UCSD-AML1 (cell line): ENCODE results near the gene ECEL1.

ENCODE experiments used
- DNase-seq: peaks from one replicate; lab custom pipeline; 2025; ENCODE audit not compliant: unreplicated experiment; lab: John Stamatoyannopoulos, UW

ECEL1 gene

GRCh38 chr2:232485757-232486557 is 1.7 kb downstream of the ECEL1 start:
- DNase-seq, result no peak

GRCh38 chr2:232485348-232485756 is 2.3 kb downstream of the ECEL1 start:
- no peak for DNase-seq

DNA sequence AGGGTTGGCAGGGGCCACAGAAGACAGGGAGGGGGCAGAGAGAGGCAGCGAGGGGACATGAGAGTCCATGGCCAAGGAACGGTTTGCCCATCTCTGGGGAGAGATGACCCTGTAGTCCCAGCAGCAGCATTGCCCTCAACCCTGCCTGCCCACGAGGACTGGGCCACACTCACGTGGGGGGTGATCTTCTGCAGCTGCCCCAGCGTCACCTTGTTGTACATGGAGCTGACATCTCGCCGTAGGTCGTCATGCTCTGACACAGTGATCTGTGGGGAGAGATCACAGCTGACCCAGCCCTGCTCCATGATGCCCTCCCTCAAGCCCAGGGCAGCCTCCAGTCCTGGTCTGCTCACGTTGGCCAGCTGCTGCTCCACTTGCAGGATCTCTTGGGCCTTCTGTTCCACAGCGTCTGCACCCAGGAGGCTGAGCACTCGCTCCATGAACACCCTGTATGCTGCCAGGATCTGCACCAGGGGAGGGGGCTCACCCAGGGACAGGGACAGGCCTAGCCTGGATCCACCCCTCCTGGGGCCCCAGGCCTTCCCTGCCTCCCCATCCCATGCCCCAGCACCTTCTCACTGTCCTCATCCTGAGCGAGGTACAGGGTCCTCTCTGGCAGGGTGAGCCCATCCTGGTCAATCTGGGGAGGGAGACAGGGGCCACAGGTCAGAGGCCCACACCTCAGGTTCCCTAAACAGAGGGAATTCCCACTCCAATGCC is 2.8 kb downstream of the ECEL1 start:
- no peak for DNase-seq

- no peak for DNase-seq
Observed at GRCh38 chr2:232483923-232484627, 3.6 kb downstream of the ECEL1 start.

DNA sequence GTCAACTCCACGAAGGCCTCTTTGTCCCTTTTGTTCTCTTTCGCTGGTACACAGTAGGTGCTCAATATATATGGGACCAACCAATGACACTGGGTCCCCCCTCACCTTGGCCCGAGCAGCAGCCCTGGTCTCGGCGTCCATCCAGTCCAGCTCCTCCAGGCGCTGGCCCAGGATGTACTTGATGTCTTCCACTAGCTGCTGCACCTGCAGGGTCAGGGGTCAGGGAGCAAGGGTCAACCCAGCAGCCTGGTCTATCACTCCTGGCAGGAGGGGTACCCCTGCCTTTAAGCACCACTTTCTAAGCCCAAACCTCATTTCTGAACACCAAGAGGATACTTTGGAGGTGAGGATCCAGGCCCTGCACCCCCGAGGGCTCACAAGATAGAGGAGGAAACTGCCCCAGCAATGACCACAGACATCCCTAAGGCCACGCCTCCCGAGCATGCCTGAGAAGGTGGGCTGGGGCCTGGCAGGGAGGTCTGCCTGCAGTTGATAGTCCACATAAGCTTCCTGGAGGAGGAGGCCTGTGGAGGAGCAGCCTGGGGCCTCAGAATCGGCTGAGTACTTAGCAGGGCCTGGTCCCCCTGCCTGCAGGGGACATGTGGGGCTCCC is 4.2 kb downstream of the ECEL1 start:
- no peak for DNase-seq

DNA sequence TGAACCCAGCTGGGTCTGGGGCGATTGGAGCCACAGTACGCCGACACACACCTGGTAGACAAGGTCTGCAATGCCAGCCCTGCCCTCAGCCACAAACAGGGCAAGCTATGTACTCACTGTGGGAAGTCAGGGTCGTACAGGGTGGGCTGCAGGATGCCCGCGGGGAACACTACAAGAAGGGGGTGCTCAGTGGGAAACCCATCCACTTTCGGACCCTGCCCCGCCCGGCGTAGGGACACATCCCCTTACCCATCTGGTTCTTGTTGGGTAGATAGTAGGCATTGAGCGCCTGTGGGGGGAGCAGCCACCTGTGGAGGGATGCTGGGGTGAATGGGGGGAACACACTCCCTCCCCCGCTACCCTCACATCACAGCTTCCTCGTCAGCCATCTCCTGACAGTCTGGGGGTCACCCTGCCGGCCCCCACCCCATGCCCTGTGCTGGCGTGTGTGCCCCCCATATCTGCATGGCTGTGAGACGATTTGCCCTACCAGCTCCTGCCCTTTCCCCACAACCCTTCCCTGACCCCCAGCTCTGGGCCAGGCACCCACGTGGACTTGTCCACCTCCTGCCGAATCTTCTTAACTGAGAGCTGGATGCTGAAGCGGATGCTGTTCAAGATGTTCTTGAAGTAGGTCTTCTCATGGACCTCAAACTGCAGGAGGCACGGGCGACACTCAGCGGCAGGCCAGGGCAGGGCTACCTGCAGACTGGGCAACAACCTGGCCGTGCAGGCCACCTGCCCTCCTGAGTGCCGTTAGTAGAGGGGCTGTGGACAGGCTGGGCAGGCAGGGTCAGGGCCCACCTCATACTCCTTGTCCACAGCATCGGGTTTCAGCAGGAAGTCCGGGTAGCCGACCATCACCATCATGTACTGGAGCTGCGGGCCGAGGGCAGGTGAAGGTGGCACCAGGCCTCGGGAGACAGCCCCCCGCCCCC is 5.1 kb downstream of the ECEL1 start:
- no peak for DNase-seq

- DNase-seq, result no peak
Observed at GRCh38 chr2:232481322-232482140, 6.1 kb downstream of the ECEL1 start.

DNA sequence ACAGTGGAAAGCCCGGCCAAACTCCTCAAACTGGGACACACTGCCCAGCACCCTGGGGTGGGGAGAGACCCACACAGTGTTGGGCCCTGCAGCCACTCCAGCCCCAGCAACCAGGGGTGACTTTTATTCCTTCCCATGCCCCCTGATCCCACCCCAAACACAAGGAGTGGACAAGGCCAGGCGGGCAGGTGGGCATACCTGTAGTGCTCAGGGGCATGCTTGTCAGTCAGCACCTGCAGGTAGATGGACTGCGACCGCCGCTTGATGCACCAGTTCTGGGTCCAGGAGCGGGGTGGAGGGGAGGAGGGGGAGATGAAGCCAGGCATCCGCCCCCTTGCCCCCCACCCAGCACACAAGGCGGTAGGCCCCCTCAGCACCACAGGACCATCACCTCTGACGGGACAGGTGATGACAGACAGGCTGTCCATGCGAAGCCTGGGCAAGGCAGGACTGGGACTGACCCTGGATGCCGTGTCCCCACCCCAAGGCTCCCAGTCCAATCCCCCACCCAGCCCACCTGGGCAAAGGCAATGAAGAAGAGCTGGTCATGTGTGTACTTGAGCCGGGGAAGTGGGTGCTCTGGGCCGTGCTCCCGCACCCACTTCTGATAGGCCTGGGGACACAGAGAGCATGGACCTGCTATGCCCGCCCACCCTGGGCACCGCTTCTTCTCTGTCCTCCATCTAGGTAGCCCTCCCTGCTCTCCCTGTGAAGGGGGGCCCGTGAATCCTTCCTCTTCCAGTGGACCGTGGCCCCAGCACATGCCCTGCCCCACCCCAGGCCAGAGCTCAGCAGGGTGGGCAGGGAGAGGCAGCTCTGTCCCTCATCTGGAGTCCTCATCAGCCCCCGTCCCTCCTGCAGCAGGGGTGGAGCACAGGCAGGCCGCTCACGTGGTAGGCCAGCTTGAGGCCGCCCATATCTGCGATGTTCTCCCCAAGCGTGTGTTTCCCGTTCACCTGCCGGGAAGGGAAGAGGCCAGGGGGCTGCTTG is 7.1 kb downstream of the ECEL1 start:
- no peak for DNase-seq

- DNase-seq, result no peak
Observed at GRCh38 chr2:232479341-232480200, 8.1 kb downstream of the ECEL1 start.

DNA sequence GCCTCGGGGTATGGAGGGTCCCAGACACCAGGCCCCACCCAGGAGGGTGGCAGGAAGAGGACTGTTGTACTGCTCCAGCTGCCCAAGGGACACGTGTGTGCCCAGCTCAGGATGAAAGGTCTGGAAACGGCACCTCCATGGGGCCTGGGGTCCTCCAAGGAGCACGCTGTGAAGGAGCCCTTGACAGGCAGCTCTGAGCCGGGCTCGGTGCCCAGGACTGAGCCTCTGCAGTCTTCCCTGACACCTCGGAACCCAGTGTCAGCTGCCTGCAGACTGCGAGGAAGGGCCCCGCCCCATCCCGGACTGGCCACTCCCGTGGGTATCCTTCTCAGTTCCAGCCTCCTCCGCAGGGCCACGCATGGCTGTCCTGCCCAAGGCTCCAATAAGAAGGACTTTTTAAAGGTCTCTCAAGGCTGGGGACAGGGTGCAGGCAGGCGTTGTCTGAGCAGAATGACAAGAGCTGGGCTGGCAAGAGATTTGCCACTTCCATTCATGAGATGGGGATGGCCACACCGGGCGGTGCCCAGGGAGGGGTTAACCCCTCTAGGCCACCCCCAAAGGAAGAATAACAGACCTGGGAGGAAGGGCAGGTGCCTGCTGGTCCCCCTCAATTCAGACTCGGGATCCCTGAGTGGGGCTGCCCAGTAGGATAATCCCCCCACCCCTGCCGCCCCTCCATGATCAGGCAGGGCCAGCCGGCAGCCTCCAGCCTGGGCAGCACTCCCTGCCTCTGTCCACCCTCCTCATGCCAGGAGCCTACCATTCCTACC is 8.9 kb downstream of the ECEL1 start:
- no peak for DNase-seq

DNA sequence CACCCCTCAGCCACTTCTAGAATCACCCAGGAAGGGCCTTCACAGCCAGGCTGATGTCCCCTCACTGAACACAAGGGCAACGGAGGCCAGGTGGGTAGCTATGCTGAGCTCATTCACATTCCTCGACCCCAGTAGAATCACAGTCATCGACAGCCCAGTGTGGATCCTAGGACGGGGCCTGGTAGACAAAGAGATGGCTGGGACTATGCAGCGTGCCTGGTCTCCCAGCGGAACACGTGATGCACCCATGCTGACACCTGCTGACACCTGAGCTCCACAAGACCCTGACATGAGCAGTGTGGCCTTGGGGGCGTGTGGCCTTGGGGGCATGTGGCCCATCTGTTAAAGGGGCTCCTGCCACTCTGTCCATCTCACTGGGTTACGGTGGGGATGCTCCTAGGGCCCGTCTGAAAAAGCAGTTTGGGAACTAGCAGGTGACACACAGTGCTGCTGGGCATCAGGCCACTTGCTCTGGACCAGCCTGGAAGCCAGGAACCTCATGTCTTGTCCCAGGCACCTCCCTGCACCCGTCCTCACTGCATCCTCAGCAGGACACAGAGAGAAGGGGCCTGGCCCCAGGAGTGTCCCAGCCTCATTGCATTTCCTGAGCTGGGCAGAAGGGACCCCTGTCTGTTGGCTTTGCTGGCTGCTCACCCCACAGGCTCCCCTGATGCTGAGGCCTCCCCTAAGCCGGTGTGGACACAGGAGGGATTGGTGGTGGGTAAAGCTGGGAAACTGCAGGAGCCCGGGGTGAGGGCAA is 9.7 kb downstream of the ECEL1 start:
- no peak for DNase-seq

DNA sequence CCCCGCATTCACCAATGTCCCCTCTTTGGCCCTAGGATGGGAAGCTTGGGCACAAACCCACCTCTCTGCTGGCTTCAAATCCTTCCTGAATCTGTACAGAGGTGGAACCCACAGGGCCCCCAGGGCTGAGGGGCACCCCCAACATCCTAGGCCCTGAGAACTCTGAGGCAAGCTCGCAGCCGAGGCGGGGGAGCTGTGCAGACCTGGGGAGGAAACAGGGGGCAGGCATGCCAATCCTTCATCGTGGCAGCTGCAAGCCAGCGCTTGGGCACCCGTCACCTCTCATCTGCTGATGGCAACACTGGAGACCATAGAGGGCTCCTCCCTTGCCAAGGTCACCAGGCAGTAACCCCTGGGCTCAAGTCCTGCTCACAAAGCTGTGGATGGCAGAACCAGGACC is 10.8 kb downstream of the ECEL1 start:
- DNase-seq, result no peak

- DNase-seq, result no peak
Observed at GRCh38 chr2:232476045-232476444, 11.6 kb downstream of the ECEL1 start.

- no peak for DNase-seq
Observed at GRCh38 chr2:232473467-232473890, 14.2 kb downstream of the ECEL1 start.

- DNase-seq, result no peak
Observed at GRCh38 chr2:232466221-232466620, 21.4 kb downstream of the ECEL1 start.

DNA sequence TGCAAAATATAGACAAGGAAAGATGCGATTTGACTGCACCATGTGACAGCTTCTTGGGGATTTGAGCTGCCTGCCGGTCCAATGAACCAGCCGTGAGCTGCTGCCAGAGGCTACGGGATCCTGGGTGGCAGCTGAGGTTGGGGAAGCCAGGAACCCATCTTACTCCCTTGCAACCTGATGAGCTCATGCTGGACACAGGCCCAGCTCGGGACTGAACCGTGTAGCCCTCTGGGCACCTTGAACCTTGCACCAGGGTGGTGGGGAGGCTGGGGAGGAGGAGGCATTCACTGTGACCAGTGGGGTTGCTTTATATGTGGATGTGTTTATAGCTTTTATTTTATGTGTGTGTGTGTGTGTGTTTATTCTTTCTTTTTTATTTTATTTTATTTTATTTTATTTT is 22.6 kb downstream of the ECEL1 start:
- no peak for DNase-seq
